Endothelial cell of umbilical vein (primary cell): ENCODE results near the gene PPM1H.

Experiments
- CTCF ChIP-seq, 2 donors: IDR thresholded peaks; 1 replicate in 1 of 2; 2 replicates in 1 of 2; pipeline ENCODE4 v1.5.1; 2011; ENCODE audit warnings: low read length in 2 of 2, mild to moderate bottlenecking in 2 of 2, moderate library complexity in 2 of 2, control low read depth in 1 of 2, inconsistent platforms in 1 of 2, low read depth in 1 of 2; ENCODE audit not compliant: insufficient read depth in 1 of 2; ENCODE audit errors: extremely low read depth in 1 of 2
- EZH2 ChIP-seq: IDR thresholded peaks from 2 replicates; pipeline ENCODE4 v1.6.1; 2012; ENCODE audit warnings: borderline replicate concordance, low read depth, mild to moderate bottlenecking, moderate library complexity, low read length, inconsistent platforms; ENCODE audit not compliant: severe bottlenecking
- GATA2 ChIP-seq: IDR thresholded peaks from 2 replicates; pipeline ENCODE4 v1.7.0; 2011; ENCODE audit warnings: low read depth, mild to moderate bottlenecking, moderate library complexity, mixed read lengths, low read length; ENCODE audit not compliant: insufficient read length, insufficient read depth
- MYC ChIP-seq: IDR thresholded peaks from one replicate; pipeline ENCODE4 v1.6.1; 2011; ENCODE audit warnings: mild to moderate bottlenecking, low read depth, low read length
- POLR2A ChIP-seq: IDR thresholded peaks from 2 replicates; pipeline ENCODE4 v1.6.1; 2012; ENCODE audit warnings: low read depth, mild to moderate bottlenecking, control low read depth, low read length
- POLR2AphosphoS5 ChIP-seq: IDR thresholded peaks from 2 replicates; pipeline ENCODE4 v1.6.1; 2012; ENCODE audit warnings: low read depth, mild to moderate bottlenecking, control low read depth, low read length, moderate library complexity; ENCODE audit not compliant: insufficient read depth

GRCh38 chr12:62718762-62719426 lies 216.1 kb downstream of the PPM1H start:
- TF ChIP-seq CTCF (IDR thresholded peaks at IDR 0.05; ENCODE audit: extremely low read depth in 1 of 2, insufficient read depth in 1 of 2, low read depth in 1 of 2, low read length in 2 of 2) (no peak), EZH2 (no peak), GATA2 (no peak), POLR2A (no peak), MYC (no peak), POLR2AphosphoS5 (no peak)
